Thymus (tissue), 11 donors: ENCODE results near the gene NR6A1. TPM values are rescaled to one million over a fixed set of nuclear protein-coding genes. Genes with fewer than 3 reads are reported as not detected.

Source experiments
- DNase-seq, 9 donors: peaks; one replicate each; pipeline ENCODE4 v3.0.0-alpha.2; 2013; ENCODE audit warnings: low spot score in 9 of 9, low read depth in 6 of 9, missing footprints in 1 of 9
- H3K27ac ChIP-seq, 2 donors: one replicate each; pipeline ENCODE4 v1.5.1; 2013; ENCODE audit warnings: control low read depth in 1 of 2, low read depth in 1 of 2, low read length in 1 of 2, mild to moderate bottlenecking in 1 of 2, moderate library complexity in 1 of 2
- H3K27me3 ChIP-seq, 2 donors: one replicate each; pipeline ENCODE4 v1.5.1; 2013; ENCODE audit warnings: low read length in 1 of 2; ENCODE audit not compliant: control insufficient read depth in 2 of 2, insufficient read depth in 1 of 2
- H3K36me3 ChIP-seq, 2 donors: one replicate each; pipeline ENCODE4 v1.5.1; 2013; ENCODE audit warnings: low read length in 1 of 2, mild to moderate bottlenecking in 1 of 2, moderate library complexity in 1 of 2; ENCODE audit not compliant: control insufficient read depth in 2 of 2, insufficient read depth in 2 of 2
- H3K4me1 ChIP-seq, 2 donors: one replicate each; pipeline ENCODE4 v1.5.1; 2013; ENCODE audit warnings: low read length in 2 of 2; ENCODE audit not compliant: control insufficient read depth in 2 of 2, insufficient read depth in 2 of 2
- H3K4me3 ChIP-seq, 2 donors: one replicate each; pipeline ENCODE4 v1.5.1; 2013; ENCODE audit warnings: low read length in 2 of 2, control low read depth in 1 of 2, mild to moderate bottlenecking in 1 of 2
- H3K9me3 ChIP-seq, 2 donors: one replicate each; pipeline ENCODE4 v1.5.1; 2013; ENCODE audit warnings: low read length in 1 of 2, mild to moderate bottlenecking in 1 of 2; ENCODE audit not compliant: control insufficient read depth in 2 of 2, insufficient read depth in 1 of 2
- WGBS: extraction: QIAGEN DNeasy Blood & Tissue Kit; methylation state at CpG from one replicate; pipeline ENCODE4 v1.1.7; 2013; 5-methylcytosine and 5-hydroxymethylcytosine counted together
- polyA plus RNA-seq: library from polyadenylated mRNA; stranded (reverse); fragments of 200-250 nt; gene quantifications from one replicate; pipeline ENCODE4 v1.2.3, GENCODE V29; 2013
- total RNA-seq: library from RNA; stranded (reverse); fragments of 120-200 nt; gene quantifications from one replicate; pipeline ENCODE4 v1.2.4, GENCODE V29; 2013
- donor health status: healthy.

The NR6A1 gene
- total and polyA plus RNA-seq, 2 donors = 0.47 to 0.52 TPM

- peaks cover 3 to 4% of the 10 kb centered on the region in 2 donors for H3K27me3 ChIP-seq
- H3K4me1 ChIP-seq = no peaks in the 10 kb centered on the region
- no peaks in the 10 kb centered on the region for H3K9me3 ChIP-seq
- H3K36me3 ChIP-seq = no peaks in the 10 kb centered on the region
- DNase-seq = no peak
- 17% methylated on average over 3 of the region's 3 CpGs for WGBS
- no peak overlapping the region for H3K27ac ChIP-seq
- H3K4me3 ChIP-seq = no peak overlapping the region
Measured at GRCh38 chr9:124758061-124758460, 13.1 kb downstream of the NR6A1 start.

- Histone ChIP-seq H3K27me3 (peaks cover 3 to 4% of the 10 kb centered on the region in 2 donors), H3K9me3 (no peaks in the 10 kb centered on the region), H3K4me3 (no peak overlapping the region), H3K4me1 (no peaks in the 10 kb centered on the region), H3K36me3 (no peaks in the 10 kb centered on the region), H3K27ac (no peak overlapping the region)
- DNase-seq = no peak
- 60% methylated on average over 6 of the region's 6 CpGs for WGBS
Measured at GRCh38 chr9:124757616-124758015, 13.5 kb downstream of the NR6A1 start.

- DNase-seq = no peak
- 99% methylated on average over 2 of the region's 2 CpGs for WGBS
- Histone ChIP-seq H3K9me3 (no peaks in the 10 kb centered on the region), H3K4me1 (no peaks in the 10 kb centered on the region), H3K36me3 (no peaks in the 10 kb centered on the region), H3K4me3 (no peak overlapping the region), H3K27ac (no peak overlapping the region), H3K27me3 (peaks cover 3 to 4% of the 10 kb centered on the region in 2 donors)
Measured at GRCh38 chr9:124756011-124756410, 15.1 kb downstream of the NR6A1 start.

- Histone ChIP-seq H3K27me3 (peaks cover 3 to 4% of the 10 kb centered on the region in 2 donors), H3K36me3 (no peaks in the 10 kb centered on the region), H3K27ac (no peak overlapping the region), H3K9me3 (no peaks in the 10 kb centered on the region), H3K4me3 (no peak overlapping the region), H3K4me1 (no peaks in the 10 kb centered on the region)
- WGBS = 86% methylated on average over 3 of the region's 3 CpGs
- no peak for DNase-seq
Measured at GRCh38 chr9:124755061-124755460, 16.1 kb downstream of the NR6A1 start.

GRCh38 chr9:124754289-124754688 is 16.8 kb downstream of the NR6A1 start:
- WGBS = 62% methylated on average over 4 of the region's 4 CpGs
- Histone ChIP-seq H3K27me3 (peaks cover 3 to 4% of the 10 kb centered on the region in 2 donors), H3K27ac (no peak overlapping the region), H3K4me3 (no peak overlapping the region), H3K9me3 (no peaks in the 10 kb centered on the region), H3K4me1 (no peaks in the 10 kb centered on the region), H3K36me3 (no peaks in the 10 kb centered on the region)
- no peak for DNase-seq

- H3K9me3 ChIP-seq = no peaks in the 10 kb centered on the region
- H3K27ac ChIP-seq = no peak overlapping the region
- H3K4me3 ChIP-seq = no peak overlapping the region
- DNase-seq = no peak
- H3K27me3 ChIP-seq = peaks cover 2 to 3% of the 10 kb centered on the region in 2 donors
- no peaks in the 10 kb centered on the region for H3K4me1 ChIP-seq
- H3K36me3 ChIP-seq = no peaks in the 10 kb centered on the region
- 98% methylated on average over 1 of the region's 1 CpG for WGBS
Measured at GRCh38 chr9:124752967-124753366, 18.1 kb downstream of the NR6A1 start.

- whole genome bisulfite sequencing = 97% methylated on average over 2 of the region's 2 CpGs
- no peaks in the 10 kb centered on the region for H3K36me3 ChIP-seq
- no peak overlapping the region for H3K27ac ChIP-seq
- H3K4me3 ChIP-seq = no peak overlapping the region
- H3K9me3 ChIP-seq = no peaks in the 10 kb centered on the region
- no peaks in the 10 kb centered on the region for H3K4me1 ChIP-seq
- no peaks in the 10 kb centered on the region for H3K27me3 ChIP-seq
- no peak for DNase-seq
Measured at GRCh38 chr9:124749781-124750180, 21.3 kb downstream of the NR6A1 start.

GRCh38 chr9:124749284-124749683 is 21.8 kb downstream of the NR6A1 start:
- H3K27me3 ChIP-seq = no peaks in the 10 kb centered on the region

GRCh38 chr9:124747065-124747464 is 24.0 kb downstream of the NR6A1 start:
- no peaks in the 10 kb centered on the region for H3K9me3 ChIP-seq
- no peaks in the 10 kb centered on the region for H3K27me3 ChIP-seq
- H3K27ac ChIP-seq = no peak overlapping the region
- no peak for DNase-seq
- no peaks in the 10 kb centered on the region for H3K4me1 ChIP-seq
- WGBS = 94% methylated on average over 4 of the region's 4 CpGs
- H3K4me3 ChIP-seq = no peak overlapping the region
- no peaks in the 10 kb centered on the region for H3K36me3 ChIP-seq

More at GRCh38 chr9:124749284-124749683, 21.8 kb downstream of the NR6A1 start:
- Histone ChIP-seq H3K4me3 (no peak overlapping the region), H3K9me3 (no peaks in the 10 kb centered on the region), H3K36me3 (no peaks in the 10 kb centered on the region), H3K27ac (no peak overlapping the region), H3K4me1 (no peaks in the 10 kb centered on the region)
- DNase-seq = no peak
- WGBS = 96% methylated on average over 3 of the region's 3 CpGs
